Astrocyte (in vitro differentiated cells and primary cell): ENCODE data around the gene ARHGEF2.

Source experiments
- CTCF ChIP-seq: IDR thresholded peaks from 2 replicates; pipeline ENCODE4 v1.5.1; 2011; ENCODE audit warnings: low read depth, mild to moderate bottlenecking, inconsistent platforms, low read length, moderate library complexity; ENCODE audit not compliant: insufficient read depth
- EZH2 ChIP-seq: IDR thresholded peaks from 2 replicates; pipeline ENCODE4 v1.6.1; 2012; ENCODE audit warnings: mild to moderate bottlenecking, low read length, inconsistent platforms; ENCODE audit not compliant: insufficient read depth

GRCh38 chr1:155999964-156000363 is 21.6 kb upstream of the ARHGEF2 start:
- no peak for TF ChIP-seq CTCF
- TF ChIP-seq EZH2 = no peak
